Stimulated activated CD4-positive, alpha-beta T cell treated with anti-CD3 and anti-CD28 coated beads, Interleukin-1b, Interleukin-23, amount 100 ng/mL, for 24 hours (primary cell): ENCODE measurements around the gene DFFB.

Source experiments
- DNase-seq, 4 experiments: peaks; one replicate each; pipeline ENCODE4 v3.0.0-alpha.2; 2020; ENCODE audit warnings: low read depth in 4 of 4, low spot score in 1 of 4

DFFB gene

GRCh38 chr1:3872546-3872945 is 15.3 kb downstream of the DFFB start:
- DNase-seq: no peak

DNA sequence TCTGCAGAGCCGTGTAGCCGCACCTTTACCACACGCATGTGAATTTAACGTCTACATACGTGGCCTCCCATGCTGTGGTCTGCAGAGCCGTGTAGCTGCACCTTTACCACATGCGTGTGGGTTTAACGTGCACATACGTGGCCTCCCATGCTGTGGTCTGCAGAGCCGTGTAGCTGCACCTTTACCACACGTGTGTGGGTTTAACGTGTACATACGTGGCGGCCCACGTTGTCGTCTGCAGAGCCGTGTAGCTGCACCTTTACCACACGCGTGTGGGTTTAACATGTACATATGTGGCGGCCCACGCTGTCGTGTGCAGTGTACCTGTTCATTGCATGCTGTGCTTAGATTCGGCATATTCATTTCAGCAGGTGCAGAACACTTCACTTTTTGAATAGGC is 17.5 kb downstream of the DFFB start:
- no peak for DNase-seq

DNA sequence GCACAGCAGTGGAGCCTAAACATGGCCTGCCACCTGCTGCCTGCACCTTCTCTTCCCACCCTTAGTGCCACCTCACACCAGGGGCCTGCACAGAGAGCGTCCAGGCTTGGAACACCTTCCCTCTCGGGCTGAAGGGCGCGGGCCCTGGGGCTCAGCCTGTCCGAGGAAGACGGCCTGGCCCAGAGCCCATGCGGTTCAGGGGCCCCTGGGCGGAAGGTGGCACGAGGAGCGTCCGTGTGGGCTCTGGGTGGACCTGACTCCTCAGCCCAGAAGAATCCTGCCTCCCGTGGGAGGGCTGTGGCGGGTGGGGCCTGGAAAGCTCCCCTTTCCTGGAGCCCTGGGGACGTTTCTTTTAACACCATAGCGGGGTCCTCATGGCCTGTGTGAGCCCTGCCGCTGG is 19.4 kb downstream of the DFFB start:
- no peak for DNase-seq

DNA sequence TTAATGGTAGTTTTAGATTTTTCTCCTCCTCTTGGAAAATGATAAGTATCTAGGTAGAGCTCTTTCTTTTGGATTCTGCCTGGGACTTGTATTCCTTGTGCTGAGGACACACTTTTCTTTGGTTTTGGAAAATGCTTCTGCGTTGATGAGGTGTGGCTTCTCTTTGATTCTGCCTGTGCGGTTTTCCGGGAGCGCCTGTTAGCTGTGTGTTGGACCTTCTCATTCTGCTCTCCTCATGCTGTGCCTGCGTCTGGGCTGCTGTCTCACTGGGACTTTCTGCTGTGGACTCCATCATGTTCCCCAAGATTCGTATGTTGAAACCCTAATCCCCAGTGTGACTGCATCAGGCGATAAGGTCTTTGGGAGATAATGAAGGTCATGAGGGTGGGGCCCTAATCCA is 21.8 kb downstream of the DFFB start:
- DNase-seq: no peak

GRCh38 chr1:3879787-3880428 is 22.6 kb downstream of the DFFB start:
- DNase-seq: no peak

DNA sequence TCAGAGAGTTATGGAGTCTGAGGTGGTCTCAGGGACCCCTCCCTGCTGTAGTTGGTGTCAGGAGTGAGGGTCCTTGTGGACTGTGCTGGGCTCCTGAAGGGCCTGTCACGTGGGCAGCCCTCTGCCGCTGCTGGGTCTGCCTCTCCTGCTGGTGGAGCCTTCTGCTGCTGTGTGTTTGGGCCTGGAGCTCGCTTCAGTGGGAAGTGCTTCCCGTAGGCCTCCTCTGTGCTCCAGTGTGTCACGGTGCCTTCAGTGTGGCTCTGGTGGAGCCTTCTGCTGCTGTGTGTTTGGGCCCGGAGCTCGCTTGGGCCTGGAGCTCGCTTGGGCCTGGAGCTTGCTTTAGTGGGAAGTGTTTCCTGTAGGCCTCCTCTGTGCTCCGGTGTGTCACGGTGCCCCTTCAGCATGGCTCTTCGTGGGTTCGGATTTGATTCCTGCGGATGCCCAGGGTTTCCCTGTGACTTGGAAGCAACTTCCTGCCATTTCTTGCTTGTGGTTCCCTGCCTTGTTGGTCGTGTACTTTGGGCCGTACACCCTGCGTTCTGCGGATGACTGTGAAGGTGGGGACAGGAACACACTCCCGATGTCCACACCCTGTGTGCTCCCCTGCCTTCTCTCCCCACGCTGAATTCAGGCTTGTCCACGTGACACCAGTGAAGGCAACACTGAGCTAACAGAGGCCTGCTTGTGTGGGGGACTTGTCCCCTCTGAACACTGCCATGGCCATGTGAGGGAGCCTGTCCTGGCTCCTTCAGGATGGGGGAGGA is 23.3 kb downstream of the DFFB start:
- DNase-seq: no peak

DNA sequence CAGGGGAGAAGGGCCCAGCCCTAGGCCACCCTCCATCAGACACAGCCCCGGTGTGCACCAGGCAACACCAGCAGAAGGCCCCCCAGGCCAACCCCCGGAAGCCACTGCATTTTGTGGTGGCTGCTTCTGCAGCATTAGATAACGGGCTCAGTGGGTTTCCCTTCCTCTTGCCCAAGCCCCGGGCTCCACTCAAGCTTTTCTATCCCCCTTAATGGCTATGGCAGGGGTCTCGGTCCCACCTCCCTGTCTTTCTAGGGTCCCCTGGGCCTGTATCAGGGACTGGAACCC is 23.9 kb downstream of the DFFB start:
- no peak for DNase-seq

GRCh38 chr1:3883194-3883925 is 26.1 kb downstream of the DFFB start:
- DNase-seq: no peak

GRCh38 chr1:3884966-3885365 is 27.7 kb downstream of the DFFB start:
- no peak for DNase-seq

- no peak for DNase-seq
Observed at GRCh38 chr1:3885611-3886010, 28.3 kb downstream of the DFFB start.

GRCh38 chr1:3886106-3886670 is 28.9 kb downstream of the DFFB start:
- DNase-seq: no peak

GRCh38 chr1:3886691-3887090 is 29.4 kb downstream of the DFFB start:
- DNase-seq: no peak

- no peak for DNase-seq
Observed at GRCh38 chr1:3888301-3888700, 31.0 kb downstream of the DFFB start.

DNA sequence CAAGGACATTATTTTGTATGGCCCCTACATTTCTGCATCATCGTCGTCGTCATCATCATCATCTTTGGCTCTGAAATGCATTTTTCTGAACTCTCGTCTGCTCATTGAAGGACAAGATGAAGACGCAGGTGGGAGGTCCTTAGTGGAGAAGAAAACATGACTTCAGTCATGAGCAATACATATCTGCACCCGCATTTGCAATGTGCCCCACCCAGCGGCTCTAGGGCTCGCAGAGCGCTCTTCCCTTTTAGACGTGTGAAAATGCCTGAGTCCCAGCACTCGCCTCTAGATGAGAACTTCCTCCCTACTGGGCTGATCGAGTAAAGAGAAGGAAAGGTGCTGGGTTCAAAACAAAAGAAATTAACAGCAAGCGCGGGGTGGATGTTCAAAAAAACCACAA is 32.7 kb downstream of the DFFB start:
- DNase-seq: no peak

DNA sequence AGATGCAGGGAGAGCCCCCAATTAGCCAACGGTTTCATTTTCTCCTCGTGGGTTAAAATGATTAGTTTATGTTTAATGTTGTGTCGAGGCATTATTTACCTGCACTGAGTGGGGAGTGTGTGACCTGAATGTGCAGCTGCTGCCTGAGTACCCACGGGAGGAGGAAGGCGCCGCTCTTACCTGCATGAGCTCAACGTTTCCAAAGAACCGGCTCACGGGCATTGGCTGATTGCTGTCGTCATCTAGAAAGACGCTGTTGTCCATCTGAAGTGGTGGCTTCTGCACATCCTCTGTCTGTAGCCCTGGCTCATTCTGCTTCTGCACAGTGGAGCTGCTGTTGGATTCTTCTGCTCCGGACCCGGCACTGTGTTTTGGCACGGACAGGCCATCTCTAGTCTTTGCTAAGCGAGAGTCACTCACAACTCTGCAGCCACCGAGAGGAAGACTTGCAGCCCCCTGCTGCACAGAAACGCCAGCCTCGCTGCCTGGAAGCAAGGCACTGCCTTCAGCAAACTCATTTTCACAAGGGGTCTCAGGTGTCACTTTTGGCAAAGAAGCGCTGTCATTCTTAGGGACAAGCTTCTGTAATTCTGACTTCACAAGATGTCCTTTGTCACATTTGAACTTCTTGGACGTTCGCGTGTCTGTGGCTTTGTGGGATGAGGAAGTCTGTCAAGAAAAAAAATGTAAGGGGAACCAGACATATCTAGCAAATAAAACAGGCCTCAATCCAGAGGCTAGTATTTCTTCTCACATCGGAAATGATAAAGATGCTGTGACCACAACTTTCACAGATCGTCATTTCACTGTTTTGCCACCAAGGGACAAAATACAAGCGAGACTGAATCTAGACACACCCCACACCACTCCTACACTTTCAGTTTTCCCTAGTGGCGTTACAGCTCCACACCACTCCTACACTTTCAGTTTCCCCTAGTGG is 33.4 kb downstream of the DFFB start:
- DNase-seq: no peak

DNA sequence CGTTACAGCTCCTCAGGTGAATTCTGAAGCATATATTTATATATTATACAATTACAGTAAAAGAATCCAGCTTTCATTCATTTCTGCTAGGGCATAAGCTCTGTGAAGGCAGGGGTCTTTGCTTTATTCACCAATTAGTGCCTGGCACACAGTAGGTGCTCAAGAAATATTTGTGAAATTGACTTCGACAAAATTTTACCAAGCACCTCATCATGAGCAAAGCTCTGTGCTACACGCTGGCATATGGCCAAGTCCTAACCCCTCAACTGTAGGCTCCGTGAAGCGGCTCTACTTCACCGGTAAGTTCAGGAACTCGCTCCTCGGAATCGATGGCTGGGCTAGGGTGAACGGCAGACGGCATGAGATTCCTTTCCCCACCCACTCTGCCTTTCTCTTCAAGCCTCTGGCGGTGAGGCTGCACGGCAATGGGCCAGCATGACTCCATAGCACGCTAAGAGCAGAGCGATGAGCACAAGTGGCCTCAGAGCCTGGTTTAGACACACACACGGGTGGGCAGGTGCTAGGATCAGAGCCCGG is 34.1 kb downstream of the DFFB start:
- DNase-seq: no peak

DNA sequence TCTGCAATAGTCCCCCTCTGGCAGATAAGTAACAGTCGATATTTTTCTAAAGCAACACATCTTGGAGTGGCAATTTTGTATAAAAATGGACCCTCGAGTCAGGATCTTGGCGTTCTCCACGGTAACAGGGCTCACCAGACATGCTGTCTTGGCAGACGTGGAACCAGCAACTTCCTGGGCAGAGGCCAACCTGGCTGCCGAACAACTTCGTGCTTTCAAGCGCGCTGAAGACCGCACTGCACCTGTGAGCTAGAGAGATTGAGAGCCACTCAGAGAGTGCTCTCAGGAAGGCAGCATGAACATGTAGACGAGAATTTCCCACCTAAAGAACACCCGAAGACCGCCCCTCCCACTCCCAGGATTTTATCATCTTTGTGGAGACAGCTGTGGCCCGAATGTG is 35.5 kb downstream of the DFFB start:
- DNase-seq: no peak

- DNase-seq: no peak
Observed at GRCh38 chr1:3893190-3893589, 35.9 kb downstream of the DFFB start.

- no peak for DNase-seq
Observed at GRCh38 chr1:3894626-3895278, 37.5 kb downstream of the DFFB start.

- DNase-seq: no peak
Observed at GRCh38 chr1:3895279-3895950, 38.1 kb downstream of the DFFB start.
